Islet precursor cell (in vitro differentiated cells): ENCODE measurements around the gene EIF3M.
A peak's percentile ranks its signal among the peaks of the same experiment; 100 is the strongest.
"Not testable (repeated sequence)": the region's sequence is repeated elsewhere in the genome, so short reads cannot be mapped to it uniquely, and the experiment has no call there.

Source experiments
- DNase-seq: peaks from one replicate; pipeline ENCODE4 v3.0.0-alpha.2; 2018

Gene EIF3M

GRCh38 chr11:32583459-32584271, at the start of gene EIF3M:
EIF3M (plus strand) TSS chr11:32583831; CDS start chr11:32583888, 57 bp downstream.
- DNase-seq: peak; percentile 99

- DNase-seq: no peak
Measured at GRCh38 chr11:32538804-32539203, 44.8 kb upstream of the EIF3M start.

GRCh38 chr11:32549611-32550187, 33.9 kb upstream of the EIF3M start:
- DNase-seq: no peak

GRCh38 chr11:32550207-32550606, 33.4 kb upstream of the EIF3M start:
- no peak for DNase-seq

GRCh38 chr11:32555091-32555490, 28.5 kb upstream of the EIF3M start:
- DNase-seq: no peak

- no peak for DNase-seq
Measured at GRCh38 chr11:32555895-32556294, 27.7 kb upstream of the EIF3M start.

GRCh38 chr11:32561835-32562234, 21.8 kb upstream of the EIF3M start:
- DNase-seq: no peak

- no peak for DNase-seq
Measured at GRCh38 chr11:32562839-32563599, 20.6 kb upstream of the EIF3M start.

GRCh38 chr11:32563600-32563959, 20.1 kb upstream of the EIF3M start:
- no peak for DNase-seq

GRCh38 chr11:32566517-32566916, 17.1 kb upstream of the EIF3M start:
- DNase-seq: no peak

GRCh38 chr11:32567154-32567553, 16.5 kb upstream of the EIF3M start:
- no peak for DNase-seq

GRCh38 chr11:32569313-32569881, 14.2 kb upstream of the EIF3M start:
- no peak for DNase-seq

GRCh38 chr11:32571039-32571438, 12.6 kb upstream of the EIF3M start:
- DNase-seq: no peak

- DNase-seq: no peak
Measured at GRCh38 chr11:32573228-32573627, 10.4 kb upstream of the EIF3M start.

- no peak for DNase-seq
Measured at GRCh38 chr11:32574421-32574820, 9.2 kb upstream of the EIF3M start.

- DNase-seq: peak; percentile 61
Measured at GRCh38 chr11:32575070-32575469, 8.6 kb upstream of the EIF3M start.

GRCh38 chr11:32576456-32576855, 7.2 kb upstream of the EIF3M start:
- DNase-seq: no peak

- no peak for DNase-seq
Measured at GRCh38 chr11:32580967-32581366, 2.7 kb upstream of the EIF3M start.

GRCh38 chr11:32581556-32581955, 2.1 kb upstream of the EIF3M start:
- DNase-seq: no peak

GRCh38 chr11:32584921-32585320, 1.3 kb downstream of the EIF3M start:
- DNase-seq: no peak

GRCh38 chr11:32586576-32587190, 3.1 kb downstream of the EIF3M start:
- DNase-seq: no peak

GRCh38 chr11:32594272-32594671, 10.6 kb downstream of the EIF3M start:
- no peak for DNase-seq

- DNase-seq: not testable (repeated sequence)
Measured at GRCh38 chr11:32596114-32596513, 12.5 kb downstream of the EIF3M start.
